Endothelial cell of umbilical vein (primary cell): Measurements from ENCODE around the gene S100A11. TPM values are rescaled to one million over a fixed set of nuclear protein-coding genes. Genes with fewer than 3 reads are reported as not detected.

Experiments used
- BruUV-seq: library from RNA; stranded (reverse); fragments of 400-500 nt; replicated peaks from 2 replicates; lab custom pipeline; 2021; lab: Mats Ljungman, UMichigan
- CTCF ChIA-PET: fragments of 300-600, 350-600 bp; sonication (Branson Sonifier 250); formaldehyde crosslinking; loops from one replicate; lab custom pipeline; 2021; ENCODE audit warnings: antibody characterized with exemption, inconsistent platforms; lab: Charles Lee
- POLR2A ChIA-PET: fragments of 300-600, 350-600 bp; sonication (Branson Sonifier 250); formaldehyde crosslinking; loops from one replicate; lab custom pipeline; 2021; ENCODE audit warnings: antibody characterized with exemption, inconsistent platforms; lab: Charles Lee
- DNase-seq: peaks from one replicate; pipeline ENCODE4 v3.0.0-alpha.2; 2011; ENCODE audit warnings: low read depth, low spot score
- FAIRE-seq: peaks from 2 replicates; lab custom pipeline; 2011; peaks lifted over from hg19 to GRCh38; lab: Jason Lieb, UNC
- H2AFZ ChIP-seq: 2 replicates; pipeline ENCODE4 v1.6.0; 2012; ENCODE audit warnings: low read depth, low read length, control low read depth, inconsistent platforms
- H3K27ac ChIP-seq: 2 replicates; pipeline ENCODE4 v1.5.1; 2011; ENCODE audit warnings: low read depth, mild to moderate bottlenecking, control low read depth, low read length, moderate library complexity; ENCODE audit not compliant: insufficient read depth
- H3K27me3 ChIP-seq, 2 experiments: 2 replicates each; pipeline versions ENCODE4 v1.6.0 to v1.6.1; 2011; ENCODE audit warnings: low read length in 2 of 2, mixed read lengths in 1 of 2; ENCODE audit not compliant: control insufficient read depth in 2 of 2, insufficient read depth in 2 of 2
- H3K36me3 ChIP-seq, 2 experiments: 2 replicates in 1 of 2; 3 replicates in 1 of 2; pipeline ENCODE4 v1.5.1; 2011; ENCODE audit warnings: low read length in 2 of 2, mild to moderate bottlenecking in 1 of 2, moderate library complexity in 1 of 2; ENCODE audit not compliant: control insufficient read depth in 2 of 2, insufficient read depth in 2 of 2; ENCODE audit errors: extremely low read depth in 1 of 2
- H3K4me1 ChIP-seq: 3 replicates; pipeline ENCODE4 v1.5.1; 2011; ENCODE audit warnings: mild to moderate bottlenecking, low read length; ENCODE audit not compliant: control insufficient read depth, insufficient read depth; ENCODE audit errors: extremely low read depth
- H3K4me2 ChIP-seq: 2 replicates; pipeline ENCODE4 v1.6.1; 2011; ENCODE audit warnings: low read length, control low read depth, mixed read lengths; ENCODE audit not compliant: insufficient read depth
- H3K4me3 ChIP-seq, 3 experiments: fragments of 200-600 bp in 1 of 3; sonication (generic), shearing (Covaris generic) in 1 of 3; replicated peaks in 1 of 3; 2 replicates each; pipeline ENCODE4 v1.5.1; 2011 to 2016; ENCODE audit warnings: control low read depth in 3 of 3, low read length in 3 of 3, mild to moderate bottlenecking in 2 of 3, inconsistent platforms in 1 of 3, low read depth in 1 of 3, moderate library complexity in 1 of 3; ENCODE audit not compliant: insufficient read depth in 1 of 3
- H3K79me2 ChIP-seq: 2 replicates; pipeline ENCODE4 v1.6.0; 2012; ENCODE audit warnings: low read length, inconsistent platforms; ENCODE audit not compliant: control insufficient read depth, insufficient read depth
- H3K9ac ChIP-seq: replicated peaks from 2 replicates; pipeline ENCODE3; 2011; ENCODE audit warnings: low read length, control low read depth; ENCODE audit not compliant: insufficient read depth; ENCODE audit errors: extremely low read depth
- H3K9me1 ChIP-seq: replicated peaks from 3 replicates; pipeline ENCODE4 v1.6.0; 2011; ENCODE audit warnings: mild to moderate bottlenecking, low read length; ENCODE audit not compliant: control insufficient read depth, insufficient read depth; ENCODE audit errors: extremely low read depth
- H3K9me3 ChIP-seq: replicated peaks from 2 replicates; pipeline ENCODE4 v1.5.1; 2012; ENCODE audit warnings: low read length, inconsistent platforms; ENCODE audit not compliant: control insufficient read depth, insufficient read depth
- H4K20me1 ChIP-seq: replicated peaks from 2 replicates; pipeline ENCODE3; 2011; ENCODE audit warnings: mild to moderate bottlenecking, low read length; ENCODE audit not compliant: control insufficient read depth, insufficient read depth; ENCODE audit errors: extremely low read depth
- CTCF ChIP-seq, 2 donors: IDR thresholded peaks; 1 replicate in 1 of 2; 2 replicates in 1 of 2; pipeline ENCODE4 v1.5.1; 2011; ENCODE audit warnings: low read length in 2 of 2, mild to moderate bottlenecking in 2 of 2, moderate library complexity in 2 of 2, control low read depth in 1 of 2, inconsistent platforms in 1 of 2, low read depth in 1 of 2; ENCODE audit not compliant: insufficient read depth in 1 of 2; ENCODE audit errors: extremely low read depth in 1 of 2
- EZH2 ChIP-seq: IDR thresholded peaks from 2 replicates; pipeline ENCODE4 v1.6.1; 2012; ENCODE audit warnings: borderline replicate concordance, low read depth, mild to moderate bottlenecking, moderate library complexity, low read length, inconsistent platforms; ENCODE audit not compliant: severe bottlenecking
- FOS ChIP-seq: IDR thresholded peaks from 2 replicates; pipeline ENCODE4 v1.6.1; 2011; ENCODE audit warnings: mild to moderate bottlenecking, low read length, moderate library complexity, borderline replicate concordance; ENCODE audit not compliant: insufficient read depth
- GATA2 ChIP-seq: IDR thresholded peaks from 2 replicates; pipeline ENCODE4 v1.7.0; 2011; ENCODE audit warnings: low read depth, mild to moderate bottlenecking, moderate library complexity, mixed read lengths, low read length; ENCODE audit not compliant: insufficient read length, insufficient read depth
- JUN ChIP-seq: IDR thresholded peaks from 2 replicates; pipeline ENCODE4 v1.6.1; 2011; ENCODE audit warnings: borderline replicate concordance, low read depth; ENCODE audit not compliant: insufficient read length, insufficient read depth
- MAX ChIP-seq: IDR thresholded peaks from 2 replicates; pipeline ENCODE4 v1.6.1; 2011; ENCODE audit not compliant: insufficient read depth, insufficient read length
- MYC ChIP-seq: IDR thresholded peaks from one replicate; pipeline ENCODE4 v1.6.1; 2011; ENCODE audit warnings: mild to moderate bottlenecking, low read depth, low read length
- POLR2A ChIP-seq: IDR thresholded peaks from 2 replicates; pipeline ENCODE4 v1.6.1; 2012; ENCODE audit warnings: low read depth, mild to moderate bottlenecking, control low read depth, low read length
- dilution Hi-C: fragments of 300-500 bp; cut with MboI; formaldehyde crosslinking; loops from one replicate; pipeline ENCODE4 v1.15.0; 2019; ENCODE audit warnings: low sequenced_read_pairs; ENCODE audit not compliant: extremely low pct_ligation_motif_present
- intact Hi-C: fragments of 100-400 bp; cut with micrococcal nuclease; formaldehyde crosslinking; loops from one replicate; pipeline ENCODE4 v1.10.0; 2022
- polyA plus RNA-seq, 4 experiments: library from polyadenylated mRNA; depleted of rRNA in 3 of 4; stranded (reverse) in 3 of 4; unstranded in 1 of 4; fragments of >200 nt; gene quantifications; 2 replicates each; pipeline versions ENCODE4 v1.2.1 to v1.2.3, GENCODE V29; 2011 to 2012; ENCODE audit warnings: missing spikeins in 1 of 4
- total RNA-seq: library from RNA; stranded (reverse); gene quantifications from 2 replicates; pipeline ENCODE4 v1.2.3, GENCODE V29; 2021

S100A11 gene
- total and polyA plus RNA-seq, 2 donors (not counting 3 experiments of a cell fraction or from before 2014, with no cell fraction given) = 497 to 505 TPM

- CTCF ChIA-PET = interaction anchor here (2.3 kb wide), 1 partner anchor 14 kb away, joined by 7 read pairs; no protein-coding TSS in a partner anchor
- no peaks in the 10 kb centered on the region for H4K20me1 ChIP-seq
- BruUV-seq = no TSS peak
- no peak overlapping the region for H3K4me3 ChIP-seq
- no peak overlapping the region for H3K9ac ChIP-seq
- H3K27me3 ChIP-seq = peaks cover 23 to 37% of the 10 kb centered on the region in 2 experiments
- FAIRE-seq (no peak), DNase-seq (no peak)
- no peak overlapping the region for H3K4me2 ChIP-seq
- H3K4me1 ChIP-seq = no peaks in the 10 kb centered on the region
- no peaks in the 10 kb centered on the region for H3K9me3 ChIP-seq
- H2AFZ ChIP-seq = no peak overlapping the region
- no peaks in the 10 kb centered on the region for H3K36me3 ChIP-seq
- intact Hi-C loops = no loop called here
- no peaks in the 10 kb centered on the region for H3K9me1 ChIP-seq
- no peak for TF ChIP-seq MAX
- TF ChIP-seq MYC = no peak
- no peak for TF ChIP-seq EZH2
- TF ChIP-seq JUN = no peak
- TF ChIP-seq POLR2A = no peak
- TF ChIP-seq CTCF (IDR thresholded peaks at IDR 0.05; ENCODE audit: extremely low read depth in 1 of 2, insufficient read depth in 1 of 2, low read depth in 1 of 2, low read length in 2 of 2) = no peak
- TF ChIP-seq FOS = no peak
- no peak for TF ChIP-seq GATA2
- no peak overlapping the region for H3K27ac ChIP-seq
- POLR2A ChIA-PET = no interaction called here
- H3K79me2 ChIP-seq = no peaks in the 10 kb centered on the region
- dilution Hi-C loops = loop anchor here (25.0 kb wide), 1 partner anchor 109 kb away; the partner anchor contains the start of gene THEM4
Observed at GRCh38 chr1:152020849-152021248, 16.0 kb downstream of the S100A11 start.
